Esophagus squamous epithelium (tissue), 4 donors: ENCODE results near the gene SYT17.

Experiments
- POLR2A ChIP-seq, 4 donors: fragments of 450-650 bp; IDR thresholded peaks; one replicate each; pipeline ENCODE4 v1.6.1; 2017; ENCODE audit warnings: antibody characterized with exemption in 4 of 4, mild to moderate bottlenecking in 4 of 4, moderate library complexity in 3 of 4
- TF ChIP-seq, protein P1 (sequence below), 6 experiments: fragments of 450-650 bp in 4 of 6; fragments of 200-600 bp in 2 of 6; sonication (generic) in 2 of 6; IDR thresholded peaks; one replicate each; pipeline ENCODE4 v1.5.1; 2016 to 2019; ENCODE audit warnings: antibody characterized with exemption in 6 of 6, mild to moderate bottlenecking in 4 of 6, moderate library complexity in 4 of 6

DNA sequence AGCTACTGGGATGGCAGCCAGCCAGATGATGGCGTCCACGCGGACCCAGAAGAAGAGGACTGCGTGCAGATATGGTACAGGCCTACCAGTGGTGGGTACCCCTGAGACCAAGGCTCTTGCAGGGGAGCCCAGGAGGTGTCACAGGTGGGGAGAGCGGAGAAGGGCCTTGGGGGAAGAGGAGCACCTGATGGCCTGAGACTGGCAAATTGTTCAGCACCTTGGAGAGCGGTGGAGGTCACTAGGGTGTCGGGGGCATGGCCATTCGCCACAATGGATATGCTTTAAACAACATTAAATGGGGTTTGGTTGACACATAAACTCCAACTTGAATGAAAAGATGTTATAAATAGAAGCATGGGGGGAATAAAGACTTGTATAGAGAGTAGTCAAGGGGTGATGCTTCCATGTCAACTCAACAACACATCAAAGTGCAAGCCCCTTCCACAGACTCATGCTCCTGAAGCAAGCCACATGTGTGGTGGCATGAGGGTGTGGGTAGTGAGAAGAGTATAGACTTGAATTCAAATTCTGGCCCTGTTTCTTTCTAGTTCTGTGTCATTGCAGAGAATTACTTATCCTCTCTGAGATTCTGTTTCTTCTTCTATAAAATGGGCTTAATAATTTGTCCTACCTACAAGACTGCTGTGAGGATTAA is 139.7 kb downstream of the SYT17 start:
- TF ChIP-seq, protein P1, sequence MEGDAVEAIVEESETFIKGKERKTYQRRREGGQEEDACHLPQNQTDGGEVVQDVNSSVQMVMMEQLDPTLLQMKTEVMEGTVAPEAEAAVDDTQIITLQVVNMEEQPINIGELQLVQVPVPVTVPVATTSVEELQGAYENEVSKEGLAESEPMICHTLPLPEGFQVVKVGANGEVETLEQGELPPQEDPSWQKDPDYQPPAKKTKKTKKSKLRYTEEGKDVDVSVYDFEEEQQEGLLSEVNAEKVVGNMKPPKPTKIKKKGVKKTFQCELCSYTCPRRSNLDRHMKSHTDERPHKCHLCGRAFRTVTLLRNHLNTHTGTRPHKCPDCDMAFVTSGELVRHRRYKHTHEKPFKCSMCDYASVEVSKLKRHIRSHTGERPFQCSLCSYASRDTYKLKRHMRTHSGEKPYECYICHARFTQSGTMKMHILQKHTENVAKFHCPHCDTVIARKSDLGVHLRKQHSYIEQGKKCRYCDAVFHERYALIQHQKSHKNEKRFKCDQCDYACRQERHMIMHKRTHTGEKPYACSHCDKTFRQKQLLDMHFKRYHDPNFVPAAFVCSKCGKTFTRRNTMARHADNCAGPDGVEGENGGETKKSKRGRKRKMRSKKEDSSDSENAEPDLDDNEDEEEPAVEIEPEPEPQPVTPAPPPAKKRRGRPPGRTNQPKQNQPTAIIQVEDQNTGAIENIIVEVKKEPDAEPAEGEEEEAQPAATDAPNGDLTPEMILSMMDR (IDR thresholded peaks at IDR 0.05) = no peak
- no peak for TF ChIP-seq POLR2A (IDR thresholded peaks at IDR 0.05)
